HT1080 (cell line): ENCODE data around the gene OR1S2. TPM values are rescaled to one million over a fixed set of nuclear protein-coding genes. Genes with fewer than 3 reads are reported as not detected.

Experiments used
- total RNA-seq: library from RNA; depleted of rRNA; stranded (reverse); fragments of >200 nt; shearing (Covaris generic); gene quantifications from 2 replicates; pipeline ENCODE4 v1.2.3, GENCODE V29; 2014; rRNA removed

The OR1S2 gene
- total RNA-seq, 1 experiment from 2014 or later, result not detected

Other genes starting within 250 kb of the OR1S2 start
- gene OR9Q1, start 180.3 kb downstream of the OR1S2 start, total RNA-seq, result not detected in 2 replicates
- gene OR6Q1, start 173.2 kb downstream of the OR1S2 start, total RNA-seq, result not detected in 2 replicates
- gene OR9I1, start 78.6 kb downstream of the OR1S2 start, total RNA-seq, result not detected in 2 replicates
- not detected in 2 replicates for gene OR9Q2, start 15.1 kb downstream of the OR1S2 start, total RNA-seq
- not detected in 2 replicates for gene OR1S1, start 8.6 kb upstream of the OR1S2 start, total RNA-seq
- gene OR10Q1, start 24.8 kb upstream of the OR1S2 start, total RNA-seq, result not detected in 2 replicates
- gene OR10W1, start 64.1 kb upstream of the OR1S2 start, total RNA-seq, result not detected in 2 replicates
- not detected in 2 replicates for gene OR5B17, start 154.9 kb upstream of the OR1S2 start, total RNA-seq
- gene OR5B3, start 202.7 kb upstream of the OR1S2 start, total RNA-seq, result not detected in 2 replicates
- not detected in 2 replicates for gene OR5B2, start 224.0 kb upstream of the OR1S2 start, total RNA-seq
- gene OR5B12, start 238.1 kb upstream of the OR1S2 start, total RNA-seq, result not detected in 2 replicates